Measurements from ENCODE around the gene JADE2.

DNA sequence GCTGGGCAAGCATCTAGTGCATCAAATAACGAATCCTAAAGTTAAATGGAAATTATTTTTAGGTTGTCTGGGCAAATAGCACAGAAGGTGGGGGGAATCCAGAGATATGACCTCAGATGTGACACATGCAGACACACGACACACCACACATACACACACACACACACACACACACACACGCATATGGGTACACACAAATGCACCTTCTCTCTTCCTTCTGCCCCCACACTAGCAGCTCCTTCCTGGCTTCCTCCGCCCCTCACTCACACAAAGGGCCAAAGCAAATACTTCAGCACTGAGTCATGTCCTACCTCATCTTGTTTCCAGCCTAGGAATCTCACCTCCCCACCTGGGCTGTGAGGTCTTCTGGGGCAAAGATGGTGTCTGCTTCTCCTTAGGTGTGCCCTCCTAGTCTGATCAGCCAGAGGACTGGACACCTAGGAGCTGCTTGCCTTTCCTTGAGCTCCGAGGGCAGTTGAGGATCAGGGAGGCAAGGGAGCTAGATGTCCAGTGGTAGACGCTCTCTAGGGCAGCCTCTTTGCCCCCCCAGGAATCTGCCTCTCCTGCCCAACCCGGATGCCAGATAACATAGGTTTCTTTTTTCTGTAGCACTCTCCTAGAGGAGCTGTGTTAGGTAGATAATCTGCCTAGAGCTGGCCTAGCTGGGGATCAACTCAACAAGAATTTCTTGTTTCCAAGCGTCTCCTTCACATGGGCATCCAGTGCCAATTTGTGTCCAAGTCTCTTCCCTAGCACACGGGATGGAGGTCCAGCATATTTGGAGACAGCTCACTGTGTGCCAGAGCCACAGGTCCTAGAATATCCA, 14.3 kb upstream of the JADE2 start:
- TF ChIP-seq CTCF (conservative IDR thresholded peaks at IDR 0.05) (no peak), ZFX (IDR thresholded peaks at IDR 0.05) (no peak)

Measured in C4-2B (cell line).